Measurements from ENCODE around the gene HERC2.

HERC2 gene

DNA sequence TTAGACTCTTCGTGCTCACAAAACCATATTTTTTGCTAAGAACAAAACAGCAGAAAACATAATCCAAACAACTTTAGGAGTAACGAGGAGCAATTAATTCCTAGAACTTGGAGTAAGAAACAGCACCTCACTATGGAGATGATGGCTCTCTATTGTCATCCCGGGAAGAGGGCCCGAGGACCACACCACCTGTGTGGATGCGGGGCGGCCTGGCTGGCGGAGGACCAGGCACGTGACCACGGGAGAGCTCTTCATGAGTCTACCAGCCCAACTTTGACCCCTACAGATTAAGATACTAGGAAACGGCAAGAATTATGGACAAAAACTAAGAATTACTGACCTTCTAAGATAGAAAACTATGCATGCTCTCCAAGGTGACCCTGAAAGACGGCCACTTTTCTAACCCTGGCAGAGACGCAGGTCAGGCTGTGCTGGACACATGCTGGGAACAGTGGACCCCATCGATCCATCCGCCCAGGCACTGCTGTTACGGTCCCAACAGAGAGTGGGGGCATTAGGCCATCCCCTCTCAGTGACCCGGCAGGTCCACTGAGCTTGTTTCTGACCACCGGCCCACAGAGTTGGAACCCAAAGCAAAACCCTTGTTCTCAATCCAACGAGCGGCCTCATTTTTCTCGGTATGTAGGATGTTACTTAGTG is 209.7 kb downstream of the HERC2 start:
- DNase-seq (ENCODE audit: low read depth), result no peak

DNA sequence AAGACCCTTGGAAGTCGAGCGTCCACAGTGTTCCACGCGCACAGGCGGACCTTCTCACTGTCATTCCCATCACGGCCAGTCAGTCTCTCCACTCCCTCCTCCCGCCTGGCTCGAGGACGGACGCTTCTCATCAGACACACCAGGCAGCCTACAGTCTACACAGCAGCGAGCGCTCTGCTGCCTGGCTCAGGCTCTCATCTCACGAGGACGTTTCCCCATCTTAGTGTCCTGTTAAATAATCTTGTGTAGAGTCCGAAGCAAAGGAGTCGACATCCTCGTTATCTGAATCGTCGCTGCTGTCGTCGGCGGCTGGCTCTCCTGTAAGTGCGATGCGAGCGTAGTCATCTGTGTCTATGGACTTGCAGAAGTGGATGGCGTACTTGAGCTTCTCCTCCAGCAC is 210.4 kb downstream of the HERC2 start:
- no peak for DNase-seq (ENCODE audit: low read depth)

DNA sequence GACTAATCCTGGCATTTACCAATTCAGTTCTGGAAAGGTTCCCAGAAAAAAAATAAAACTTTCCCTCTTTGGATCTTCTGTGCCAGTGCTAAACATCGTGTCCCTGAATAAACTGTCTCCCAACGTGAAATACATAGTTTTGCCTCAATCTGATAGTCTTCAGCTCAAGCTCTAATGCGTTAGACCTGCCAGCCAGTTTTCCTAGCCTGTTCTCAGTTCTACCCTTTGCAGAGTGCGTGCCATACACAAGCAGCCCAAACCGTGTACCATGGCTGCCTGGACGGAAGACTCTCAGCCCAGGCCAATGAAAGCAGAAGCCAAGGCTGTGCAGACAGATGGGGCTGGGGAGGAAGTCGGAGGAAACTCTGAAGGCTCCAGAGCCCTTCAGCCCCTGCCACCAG is 211.5 kb downstream of the HERC2 start:
- no peak for DNase-seq (ENCODE audit: low read depth)

DNA sequence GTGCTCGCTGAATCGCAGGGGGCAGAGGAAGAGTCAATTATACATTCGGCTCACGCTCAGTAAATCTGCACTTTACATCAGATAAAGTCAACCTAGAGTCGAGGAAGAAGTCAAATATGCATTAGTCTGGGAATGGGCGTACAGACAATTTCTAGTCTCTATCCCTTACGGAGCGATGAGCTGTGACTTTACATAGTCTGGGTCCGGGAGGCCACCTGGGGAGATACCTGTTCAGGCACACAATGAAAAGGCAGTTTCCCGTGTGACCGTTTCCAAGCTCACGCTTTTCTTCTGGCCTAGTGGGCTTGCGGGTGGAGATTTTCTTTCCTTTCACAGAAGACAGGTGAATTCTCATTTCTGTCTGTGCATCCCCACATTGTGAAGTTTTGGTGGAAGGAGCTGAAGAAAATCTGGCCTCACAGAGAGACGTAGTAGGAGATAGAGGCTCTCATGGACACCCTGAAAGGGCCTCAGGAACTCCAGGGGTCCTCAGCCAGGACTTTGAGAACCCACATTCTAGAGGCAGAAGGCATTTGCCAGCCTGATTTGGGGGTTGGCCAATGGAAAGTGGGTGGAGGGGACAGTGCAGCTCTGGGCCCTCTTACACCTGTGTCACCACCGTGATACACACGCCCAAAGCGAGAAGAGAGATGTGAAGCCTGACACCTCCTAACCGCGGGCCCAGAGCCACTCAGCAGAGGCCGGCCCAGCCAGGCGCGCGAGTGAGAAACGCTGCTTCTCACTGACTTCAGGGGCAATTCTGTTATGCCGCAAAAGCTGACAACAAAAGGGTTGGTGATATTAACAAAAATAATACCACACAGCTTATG is 212.1 kb downstream of the HERC2 start:
- DNase-seq (ENCODE audit: low read depth), result no peak

DNA sequence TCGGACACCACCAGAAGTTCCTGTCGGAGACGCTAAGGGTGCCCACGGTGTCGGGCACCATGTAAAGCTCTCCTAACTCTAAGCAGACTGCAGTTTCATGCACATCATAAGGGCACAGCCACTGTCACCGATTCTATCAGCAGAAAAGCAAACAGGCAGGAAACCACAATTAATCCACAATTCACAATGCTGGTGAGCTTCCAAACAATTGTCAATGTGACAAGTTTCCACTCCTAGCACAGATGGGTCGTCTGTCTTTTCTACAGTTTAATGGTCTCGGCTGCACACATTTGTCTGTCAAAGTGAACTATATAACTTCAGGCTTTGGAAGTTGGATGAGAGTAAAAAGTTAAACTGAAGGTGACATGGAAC is 214.1 kb downstream of the HERC2 start:
- DNase-seq (ENCODE audit: low read depth), result no peak

DNA sequence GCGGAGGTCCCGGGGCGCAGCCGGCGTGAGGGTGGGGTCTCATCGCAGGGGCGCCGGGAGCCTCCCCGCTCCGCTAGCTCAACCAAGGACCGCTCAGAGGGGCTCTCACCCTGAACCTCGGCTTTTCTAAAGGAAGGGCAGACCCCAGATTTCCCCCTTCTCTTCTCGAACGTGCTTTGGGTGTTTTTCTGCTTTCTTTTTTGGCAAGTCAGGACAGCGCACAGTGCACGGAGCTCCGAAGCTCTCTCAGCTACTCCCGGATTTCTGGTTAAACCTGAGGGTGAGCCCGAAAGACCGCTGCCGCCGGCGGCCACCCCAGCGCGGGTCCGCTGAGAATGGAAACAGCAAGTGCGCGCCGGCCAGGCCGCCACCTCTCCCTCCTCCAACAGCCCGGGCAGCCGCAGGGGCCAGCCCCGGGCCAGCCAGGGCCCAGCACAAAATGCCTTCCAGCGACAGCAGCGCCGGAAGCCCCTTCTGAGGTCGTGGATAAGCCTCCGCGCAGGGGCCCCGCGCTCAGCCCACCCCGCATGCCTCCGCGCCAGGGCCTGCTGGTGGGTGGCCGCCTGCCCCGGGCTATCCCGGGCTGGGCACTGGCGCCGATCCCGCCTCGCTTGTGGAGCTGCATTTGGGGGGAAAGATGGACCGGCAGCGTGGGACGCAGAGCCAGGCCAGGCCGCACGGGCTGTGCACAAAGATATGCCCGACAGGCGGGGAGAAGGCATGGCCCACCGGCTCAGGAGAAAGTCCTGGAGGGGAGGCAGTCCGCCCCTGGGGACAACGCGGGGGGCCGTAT is 214.7 kb downstream of the HERC2 start:
- no peak for DNase-seq (ENCODE audit: low read depth)

DNA sequence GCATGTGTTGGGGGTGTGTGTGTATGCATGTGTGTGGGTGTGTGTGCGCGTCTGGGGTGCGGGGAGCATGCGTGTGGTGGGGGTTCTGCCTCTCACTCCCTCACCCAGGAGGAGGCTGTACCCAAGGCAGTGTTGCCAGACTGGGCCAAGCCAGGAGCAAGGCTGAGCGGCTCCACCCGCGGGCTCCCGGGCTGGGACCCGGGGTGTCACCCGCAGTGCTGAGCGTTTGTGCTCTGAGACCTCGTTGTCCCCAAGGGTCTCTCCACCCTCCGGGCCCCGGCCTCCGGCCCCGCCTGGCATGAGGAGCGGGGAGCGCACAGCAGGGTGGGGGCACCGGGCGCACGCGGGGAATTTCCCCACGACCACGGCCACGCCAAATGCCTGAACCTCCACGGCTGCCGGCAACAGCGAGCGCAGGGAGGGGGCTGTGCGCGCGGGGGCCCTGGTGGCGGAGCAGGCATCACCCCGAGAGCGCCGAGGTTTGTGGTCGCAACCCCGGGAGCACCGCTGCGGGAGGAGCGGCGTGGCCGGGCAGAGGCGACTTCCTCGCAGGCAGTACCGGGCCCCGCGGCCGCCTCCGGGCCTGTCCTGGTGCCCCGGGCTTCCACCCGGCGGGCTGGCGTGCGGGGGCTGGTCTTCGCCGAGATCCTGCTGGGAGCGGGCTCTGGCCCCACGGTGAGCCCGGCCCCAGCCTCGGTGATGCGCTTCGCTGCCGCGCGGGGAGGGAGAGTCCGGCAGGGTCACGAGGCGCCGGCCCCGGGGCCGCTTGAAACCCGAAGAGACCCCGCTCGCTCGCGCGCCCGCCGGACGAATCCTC is 215.5 kb downstream of the HERC2 start:
- no peak for DNase-seq (ENCODE audit: low read depth)

DNA sequence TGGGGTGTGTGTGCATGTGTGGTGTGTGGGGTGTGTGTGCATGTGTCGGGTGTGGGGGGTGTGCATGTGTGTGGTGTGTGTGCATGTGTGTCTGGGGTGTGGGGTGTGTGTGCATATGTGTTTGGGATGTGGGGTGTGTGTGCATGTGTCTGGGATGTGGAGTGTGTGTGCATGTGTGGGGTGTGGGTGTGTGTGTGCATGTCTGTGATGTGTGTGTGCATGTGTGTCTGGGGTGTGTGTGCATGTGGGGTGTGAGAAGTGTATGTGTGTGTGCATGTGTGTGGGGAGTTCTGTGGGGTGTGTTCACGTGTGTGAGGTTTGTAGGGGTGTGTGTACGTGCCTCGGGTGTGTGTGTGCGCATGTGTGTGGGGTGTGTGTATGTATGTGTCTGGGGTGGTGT is 216.2 kb downstream of the HERC2 start:
- no peak for DNase-seq (ENCODE audit: low read depth)

DNA sequence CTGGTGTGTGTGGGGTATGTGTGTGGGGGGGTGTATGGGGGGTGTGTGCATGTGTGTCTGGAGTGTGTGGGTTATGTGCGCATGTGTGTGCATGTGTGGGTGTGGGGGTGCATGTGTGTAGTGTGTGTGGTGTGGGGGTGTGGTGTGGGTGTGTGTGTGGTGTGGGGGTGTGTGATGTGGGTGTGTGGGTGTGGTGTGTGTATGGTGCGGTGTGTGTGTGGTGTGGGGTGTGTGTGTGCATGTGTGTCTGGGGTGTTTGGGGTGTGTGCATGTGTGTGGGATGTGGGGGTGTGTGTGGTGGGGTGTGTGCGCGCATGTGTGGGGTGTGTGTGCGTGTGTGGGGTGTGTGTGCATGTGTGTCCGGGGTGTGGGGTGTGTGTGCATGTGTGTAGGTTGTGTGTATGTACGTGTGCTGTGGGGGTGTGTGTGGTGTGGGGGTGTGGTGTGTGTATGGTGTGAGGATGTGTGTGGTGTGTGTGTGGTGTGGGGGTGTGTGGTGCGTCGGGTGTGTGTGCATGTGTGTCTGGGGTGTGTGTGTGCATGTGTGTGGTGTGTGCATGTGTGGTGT is 216.7 kb downstream of the HERC2 start:
- DNase-seq (ENCODE audit: low read depth), result no peak

DNA sequence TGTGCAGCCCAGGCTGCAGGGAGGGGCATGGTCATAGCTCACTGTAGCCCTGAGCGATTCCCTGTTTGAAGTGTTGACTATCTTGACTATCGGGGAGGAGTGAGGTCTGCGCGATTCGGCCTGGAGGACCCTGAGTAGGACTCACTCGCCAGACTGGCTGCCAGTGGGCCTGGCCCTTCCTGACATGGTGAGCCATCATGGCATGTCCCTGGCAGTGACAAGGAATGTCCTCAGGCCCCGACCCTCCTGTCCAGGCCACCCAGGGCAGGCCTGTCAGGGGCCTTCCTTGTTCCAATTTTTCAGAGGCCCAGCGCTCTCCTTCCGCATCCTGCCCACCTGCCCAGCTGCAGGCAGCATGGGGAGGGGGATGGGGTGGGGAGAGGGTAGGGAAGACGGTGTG is 217.7 kb downstream of the HERC2 start:
- no peak for DNase-seq (ENCODE audit: low read depth)

DNA sequence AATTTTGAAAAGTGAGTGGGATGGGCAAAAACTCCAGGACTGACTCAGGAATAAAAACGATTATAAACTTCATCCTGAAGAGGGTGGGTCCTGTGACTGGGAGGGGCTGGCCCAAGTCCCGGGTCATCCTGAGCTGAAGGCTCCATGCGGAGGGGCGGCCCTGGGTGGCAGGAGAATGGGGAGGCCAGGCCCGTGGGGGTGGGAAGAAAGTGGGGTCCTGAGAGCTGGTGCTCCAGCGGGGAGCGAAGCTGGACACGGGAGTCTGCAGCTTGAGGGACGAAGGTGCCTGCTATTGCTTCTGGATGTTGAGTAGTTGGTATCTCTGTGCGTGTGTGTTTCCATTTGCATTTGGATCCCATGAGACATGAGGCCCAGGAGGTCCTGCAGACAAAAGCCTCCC is 218.1 kb downstream of the HERC2 start:
- no peak for DNase-seq (ENCODE audit: low read depth)

DNA sequence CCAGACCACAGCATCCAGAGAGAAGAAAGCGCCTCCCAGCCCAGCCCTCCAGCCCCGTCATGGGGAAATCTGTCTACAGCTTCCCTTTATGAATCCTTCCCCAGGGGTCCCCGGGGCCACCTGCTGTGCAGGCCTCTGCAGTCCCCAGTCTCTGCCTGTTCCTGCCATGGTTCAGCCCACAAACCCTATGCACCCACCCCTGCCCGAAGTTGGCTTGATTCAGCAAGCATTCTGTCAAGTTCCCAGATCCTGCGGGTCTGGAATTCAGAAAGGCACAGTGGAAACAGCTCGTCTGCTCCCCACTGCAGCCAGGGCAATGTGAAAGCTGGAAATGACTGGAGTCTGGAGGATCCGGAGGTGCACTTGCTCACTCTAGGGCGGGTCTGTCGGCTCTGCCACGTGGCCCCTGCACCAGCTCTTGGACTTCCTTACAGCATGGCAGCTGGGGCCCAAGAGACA is 220.0 kb downstream of the HERC2 start:
- DNase-seq (ENCODE audit: low read depth), result no peak

DNA sequence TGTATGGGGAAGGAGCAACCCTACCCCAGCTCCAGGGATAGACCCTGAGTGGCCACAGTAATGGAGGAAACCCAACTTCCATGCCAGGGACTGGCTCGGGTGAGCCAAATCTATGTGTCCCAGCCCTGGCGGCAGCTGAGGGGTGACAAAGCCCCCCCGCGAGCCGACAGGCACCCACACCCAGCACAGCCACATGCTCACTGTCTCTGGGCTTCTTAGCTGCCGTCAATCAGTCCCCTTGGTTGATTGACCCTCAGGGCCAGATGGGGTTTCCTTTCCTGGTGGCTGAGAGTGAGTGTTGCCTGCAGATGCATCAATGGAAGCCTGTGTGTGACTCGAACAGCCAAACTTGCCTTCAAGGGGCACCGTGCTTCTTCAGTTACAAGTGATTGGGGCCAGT is 220.8 kb downstream of the HERC2 start:
- DNase-seq (ENCODE audit: low read depth), result no peak

DNA sequence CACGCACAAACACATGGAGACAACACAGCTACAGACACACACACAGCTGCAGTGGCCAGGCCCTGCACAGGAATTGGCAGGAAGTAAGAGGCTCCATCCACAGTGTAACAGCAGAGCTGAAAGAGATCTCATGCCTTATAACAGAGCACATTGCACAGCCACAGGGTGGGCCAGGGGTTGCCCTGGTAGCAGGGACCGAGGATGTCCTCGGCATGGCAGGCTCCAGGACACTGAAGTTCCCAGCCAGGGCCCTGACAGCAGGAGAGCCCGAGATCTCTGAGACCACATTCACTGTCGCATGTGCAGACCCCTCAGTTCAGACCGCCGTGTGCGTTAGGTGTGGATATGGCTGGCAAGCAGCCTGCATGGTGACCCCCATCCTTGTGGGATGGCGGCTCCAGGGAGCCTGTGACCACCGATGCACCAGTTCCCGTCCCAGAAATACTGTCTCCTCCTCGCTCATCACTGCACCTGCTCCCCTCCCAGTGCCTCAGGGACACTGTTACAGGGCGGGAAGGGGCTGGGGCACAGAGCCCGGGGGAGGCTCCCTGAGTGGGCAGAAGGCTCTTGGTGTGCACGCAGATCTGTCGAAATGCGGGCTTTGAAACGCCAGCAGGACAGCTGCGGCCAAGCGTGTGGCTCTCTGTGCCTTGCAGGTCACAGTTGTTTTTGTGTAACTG is 221.3 kb downstream of the HERC2 start:
- no peak for DNase-seq (ENCODE audit: low read depth)

DNA sequence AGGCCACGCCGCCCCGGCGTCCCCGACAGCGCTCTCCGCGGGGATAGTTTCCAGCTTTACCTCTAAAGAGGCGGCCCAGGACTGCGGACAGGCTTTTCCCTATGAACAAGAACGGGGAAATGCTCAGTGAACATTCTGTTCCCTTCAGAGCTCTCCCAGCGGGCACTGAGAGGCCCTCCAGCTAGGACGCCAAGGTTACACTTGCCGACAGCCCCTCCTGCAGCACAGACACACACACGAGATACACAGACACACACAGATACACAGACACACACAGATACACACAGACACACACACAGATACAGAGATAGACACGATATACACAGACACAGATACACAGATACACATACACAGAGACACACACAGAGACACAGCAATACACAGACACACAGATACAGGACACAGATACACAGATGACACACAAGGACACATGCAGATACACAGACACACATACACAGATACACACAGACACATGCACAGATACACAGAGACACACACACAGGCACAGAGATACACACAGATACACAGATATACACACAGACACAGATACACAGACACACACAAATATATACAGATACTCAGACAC is 222.3 kb downstream of the HERC2 start:
- DNase-seq (ENCODE audit: low read depth), result no peak

DNA sequence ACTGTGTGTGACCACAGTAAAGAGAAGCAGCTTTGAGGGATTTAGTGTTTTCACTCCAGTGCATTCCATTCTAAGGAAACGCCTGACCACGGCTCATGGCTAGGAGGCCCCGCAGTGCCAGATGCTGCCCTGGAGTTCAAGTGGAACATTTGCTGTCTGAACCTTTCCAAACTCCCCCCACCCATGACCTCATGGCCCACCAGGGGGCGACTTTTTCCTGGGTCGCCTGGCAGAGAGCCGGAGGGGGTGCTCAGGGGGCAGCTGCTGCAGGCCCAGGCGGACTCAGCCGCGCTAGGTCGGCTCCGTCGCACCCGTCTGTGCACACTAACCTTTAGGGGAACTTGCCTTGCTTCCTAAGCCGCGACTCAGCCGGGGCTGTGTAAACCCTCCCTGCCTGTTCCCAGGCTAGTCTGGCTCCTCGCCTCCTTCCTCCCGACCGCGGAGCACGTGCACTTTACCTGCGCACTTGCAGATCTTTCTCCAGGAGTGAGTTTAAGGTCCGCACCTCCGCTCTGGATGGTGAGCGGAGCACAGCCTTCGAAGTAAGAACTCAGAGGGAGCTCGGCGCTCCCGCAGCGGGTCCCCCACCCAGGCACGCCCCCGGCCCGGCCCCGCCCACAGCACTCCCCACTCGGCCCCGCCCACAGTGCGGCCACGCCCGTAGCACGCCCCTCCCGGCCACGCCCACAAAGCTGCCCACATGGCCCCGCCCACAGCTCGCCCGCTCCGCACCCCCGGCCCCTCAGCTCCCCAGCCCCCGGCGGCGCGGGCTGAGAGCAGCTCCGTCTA is 223.0 kb downstream of the HERC2 start, which contains the start of gene OCA2:
TSS of gene OCA2 (minus strand) at position 550 of the 789 bp plus-strand sequence. CDS start 17,441 bp downstream, outside the sequence.
- DNase-seq (ENCODE audit: low read depth), result peak; percentile 47

DNA sequence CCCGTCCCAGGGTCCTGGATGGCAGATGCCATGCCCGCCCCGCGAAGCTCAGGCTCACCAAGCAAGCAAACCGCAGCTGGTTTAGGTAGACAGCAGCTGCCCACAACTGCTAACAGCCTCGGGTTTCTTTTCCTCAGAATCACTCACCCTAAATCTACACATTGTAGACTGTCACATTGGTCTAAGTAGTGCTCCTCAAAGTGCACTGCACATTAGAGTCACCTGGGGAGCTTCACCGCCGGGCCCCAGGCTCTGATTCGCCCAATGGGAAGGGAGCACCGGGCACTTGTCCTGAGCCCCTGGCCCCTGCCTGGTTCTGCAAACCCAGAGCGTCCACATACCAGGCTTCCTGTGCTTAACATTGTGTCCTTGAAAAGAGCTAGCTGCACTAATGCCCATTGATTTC is 223.6 kb downstream of the HERC2 start:
- no peak for DNase-seq (ENCODE audit: low read depth)

DNA sequence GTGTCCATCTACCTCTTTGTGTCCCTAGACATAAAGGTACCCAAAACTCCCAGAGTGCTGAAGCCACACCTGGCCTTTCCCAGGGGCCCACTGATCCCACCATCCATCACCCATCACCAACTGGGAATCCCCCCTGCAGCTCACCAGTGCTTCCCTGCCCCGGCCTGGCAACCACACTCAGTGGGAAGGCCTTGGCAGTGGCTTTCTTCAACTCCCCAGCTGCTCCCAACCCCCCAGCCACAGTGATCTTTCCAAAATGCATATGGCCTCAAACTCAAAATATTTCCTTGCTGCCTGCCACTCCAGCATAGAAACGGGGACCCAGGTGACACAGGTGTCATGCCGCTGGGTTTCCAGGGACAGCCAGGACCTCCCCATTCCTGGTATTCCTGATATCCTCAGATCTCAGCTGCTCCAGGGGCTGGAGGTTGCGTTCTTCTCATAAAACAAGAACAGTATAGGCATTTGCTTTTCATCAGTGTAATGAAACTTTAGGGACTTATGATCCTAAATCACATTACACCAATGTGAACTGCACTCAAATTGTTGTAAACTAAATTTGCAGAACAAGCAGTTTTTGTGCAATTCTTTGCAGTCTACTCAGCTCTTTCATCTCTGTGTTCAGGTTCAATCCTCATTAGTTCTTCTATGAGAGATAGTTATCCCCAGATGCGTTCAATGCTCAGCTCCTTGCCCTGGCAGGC is 224.2 kb downstream of the HERC2 start:
- DNase-seq (ENCODE audit: low read depth), result no peak

Data from activated T-cell treated with anti-CD3 and anti-CD28 coated beads for 48 hours (primary cell).